Smooth muscle cell (in vitro differentiated cells): ENCODE measurements around the gene STAT3. TPM values are rescaled to one million over a fixed set of nuclear protein-coding genes. Genes with fewer than 3 reads are reported as not detected.
"Not testable (repeated sequence)": the region's sequence is repeated elsewhere in the genome, so short reads cannot be mapped to it uniquely, and the experiment has no call there.

Experiments
- DNase-seq: peaks from one replicate; lab custom pipeline; 2025; ENCODE audit not compliant: unreplicated experiment; lab: John Stamatoyannopoulos, UW
- H2AFZ ChIP-seq: fragments of 200-600 bp; sonication (generic); 2 replicates; pipeline ENCODE4 v1.6.0; 2016; ENCODE audit warnings: antibody characterized with exemption, low read depth, mild to moderate bottlenecking
- H3F3A ChIP-seq: fragments of 200-600 bp; sonication (generic); 2 replicates; pipeline ENCODE4 v1.6.0; 2017; ENCODE audit warnings: antibody characterized with exemption, low read depth
- H3K27ac ChIP-seq: fragments of 200-600 bp; sonication (generic); 2 replicates; pipeline ENCODE4 v1.5.1; 2016; ENCODE audit warnings: low read depth, mild to moderate bottlenecking
- H3K27me3 ChIP-seq: fragments of 200-600 bp; sonication (generic); 2 replicates; pipeline ENCODE4 v1.6.1; 2016; ENCODE audit warnings: low read depth, mild to moderate bottlenecking
- H3K36me3 ChIP-seq: fragments of 200-600 bp; sonication (generic); 2 replicates; pipeline ENCODE4 v1.5.1; 2016; ENCODE audit warnings: low read depth
- H3K4me1 ChIP-seq: fragments of 200-600 bp; sonication (generic); 2 replicates; pipeline ENCODE4 v1.5.1; 2016; ENCODE audit warnings: low read depth
- H3K4me2 ChIP-seq: fragments of 200-600 bp; sonication (generic); 2 replicates; pipeline ENCODE4 v1.6.0; 2016; ENCODE audit warnings: mild to moderate bottlenecking
- H3K4me3 ChIP-seq: fragments of 200-600 bp; sonication (generic); 2 replicates; pipeline ENCODE4 v1.5.1; 2016; ENCODE audit warnings: mild to moderate bottlenecking
- H3K79me2 ChIP-seq: fragments of 200-600 bp; sonication (generic); 2 replicates; pipeline ENCODE4 v1.6.0; 2016; ENCODE audit warnings: low read depth, mild to moderate bottlenecking
- H3K9ac ChIP-seq: fragments of 200-600 bp; sonication (generic); 2 replicates; pipeline ENCODE4 v1.6.0; 2016; ENCODE audit warnings: low read depth
- H3K9me3 ChIP-seq: fragments of 200-600 bp; sonication (generic); replicated peaks from 2 replicates; pipeline ENCODE4 v1.5.1; 2016; ENCODE audit warnings: low read depth
- H4K20me1 ChIP-seq: fragments of 200-600 bp; sonication (generic); 2 replicates; pipeline ENCODE4 v1.6.0; 2016; ENCODE audit warnings: low read depth
- WGBS: methylation state at CpG from one replicate; pipeline ENCODE4 v1.1.7; 2016; ENCODE audit warnings: low lambda C conversion rate; 5-methylcytosine and 5-hydroxymethylcytosine counted together
- polyA plus RNA-seq: library from polyadenylated mRNA; unstranded; fragments of >200 nt; fragmentation: Nextera tagmentation; extraction: Ambion mirVana; gene quantifications from 2 replicates; pipeline ENCODE4 v1.2.1, GENCODE V29; 2016
- total RNA-seq: library from RNA; depleted of rRNA; stranded (reverse); fragments of >200 nt; gene quantifications from 2 replicates; pipeline ENCODE4 v1.2.3, GENCODE V29; 2014
- TF ChIP-seq, protein P1 (sequence below): fragments of 200-600 bp; sonication (generic); IDR thresholded peaks from 2 replicates; pipeline ENCODE4 v1.5.1; 2017; ENCODE audit warnings: borderline replicate concordance, mild to moderate bottlenecking, antibody characterized with exemption; ENCODE audit not compliant: insufficient read depth, poor library complexity, severe bottlenecking

STAT3 gene
- total and polyA plus RNA-seq, 2 experiments from 2014 or later = 85.6 to 87.7 TPM

DNA sequence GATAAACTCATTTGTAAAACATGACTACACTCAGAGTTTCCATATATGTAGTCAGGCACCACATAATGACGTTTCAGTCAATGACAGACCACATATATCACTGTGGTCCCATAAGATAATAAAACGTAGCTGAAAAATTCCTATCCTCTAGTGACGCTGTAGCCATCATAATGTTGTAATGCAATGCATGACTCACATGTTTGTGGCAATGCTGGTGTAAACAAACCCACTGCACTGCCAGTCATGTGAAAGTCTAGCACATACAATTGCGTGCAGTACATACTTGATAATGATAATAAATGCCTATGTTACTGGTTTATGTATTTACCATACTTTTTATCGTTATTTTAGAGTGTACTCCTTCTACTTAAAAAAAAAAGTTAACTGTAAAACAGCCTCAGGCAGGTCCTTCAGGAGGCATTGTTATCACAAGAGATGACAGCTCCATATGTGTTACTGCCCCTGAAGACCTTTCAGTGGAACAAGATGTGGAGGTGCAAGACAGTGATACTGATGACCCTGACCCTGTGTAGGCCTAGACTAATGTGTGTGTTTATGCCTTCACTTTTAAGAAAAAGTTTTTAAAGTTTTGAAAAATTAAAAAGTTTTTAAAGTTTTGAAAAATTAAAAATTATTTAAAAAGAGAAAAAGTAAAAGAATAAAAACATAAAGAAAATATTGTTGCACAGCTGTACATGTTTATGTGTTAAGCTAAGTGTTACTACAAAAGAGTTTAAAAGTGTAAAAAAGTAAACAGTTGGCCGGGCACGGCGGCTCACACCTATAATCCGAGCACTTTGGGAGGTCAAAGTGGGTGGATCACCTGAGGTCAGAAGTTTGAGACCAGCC is 121.1 kb downstream of the STAT3 start:
- Histone ChIP-seq H3K27me3 (no peaks in the 10 kb centered on the region), H3K9ac (peak overlapping the region; percentile 83), H3K36me3 (no peaks in the 10 kb centered on the region), H3K79me2 (peaks cover 70% of the 10 kb centered on the region), H3F3A (no peaks in the 10 kb centered on the region), H2AFZ (no peak overlapping the region), H3K4me3 (no peak overlapping the region), H3K27ac (peak overlapping the region; percentile 93), H3K9me3 (no peaks in the 10 kb centered on the region), H3K4me1 (no peaks in the 10 kb centered on the region), H3K4me2 (peak overlapping the region; percentile 20), H4K20me1 (peaks cover 25% of the 10 kb centered on the region)
- no peak for DNase-seq
- 54% methylated on average over 9 of the region's 9 CpGs for WGBS
- TF ChIP-seq, protein P1, sequence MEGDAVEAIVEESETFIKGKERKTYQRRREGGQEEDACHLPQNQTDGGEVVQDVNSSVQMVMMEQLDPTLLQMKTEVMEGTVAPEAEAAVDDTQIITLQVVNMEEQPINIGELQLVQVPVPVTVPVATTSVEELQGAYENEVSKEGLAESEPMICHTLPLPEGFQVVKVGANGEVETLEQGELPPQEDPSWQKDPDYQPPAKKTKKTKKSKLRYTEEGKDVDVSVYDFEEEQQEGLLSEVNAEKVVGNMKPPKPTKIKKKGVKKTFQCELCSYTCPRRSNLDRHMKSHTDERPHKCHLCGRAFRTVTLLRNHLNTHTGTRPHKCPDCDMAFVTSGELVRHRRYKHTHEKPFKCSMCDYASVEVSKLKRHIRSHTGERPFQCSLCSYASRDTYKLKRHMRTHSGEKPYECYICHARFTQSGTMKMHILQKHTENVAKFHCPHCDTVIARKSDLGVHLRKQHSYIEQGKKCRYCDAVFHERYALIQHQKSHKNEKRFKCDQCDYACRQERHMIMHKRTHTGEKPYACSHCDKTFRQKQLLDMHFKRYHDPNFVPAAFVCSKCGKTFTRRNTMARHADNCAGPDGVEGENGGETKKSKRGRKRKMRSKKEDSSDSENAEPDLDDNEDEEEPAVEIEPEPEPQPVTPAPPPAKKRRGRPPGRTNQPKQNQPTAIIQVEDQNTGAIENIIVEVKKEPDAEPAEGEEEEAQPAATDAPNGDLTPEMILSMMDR = no peak

GRCh38 chr17:42266462-42266861 is 121.8 kb downstream of the STAT3 start:
- TF ChIP-seq, protein P1 = no peak
- Histone ChIP-seq H3K4me2 (peak overlapping the region; percentile 12), H3K27ac (peak overlapping the region; percentile 93), H3K9ac (peak overlapping the region; percentile 76), H3K4me1 (no peaks in the 10 kb centered on the region), H3K79me2 (peaks cover 70% of the 10 kb centered on the region), H2AFZ (no peak overlapping the region), H3K9me3 (no peaks in the 10 kb centered on the region), H3K4me3 (no peak overlapping the region), H4K20me1 (peaks cover 21% of the 10 kb centered on the region), H3K27me3 (no peaks in the 10 kb centered on the region), H3K36me3 (no peaks in the 10 kb centered on the region), H3F3A (no peaks in the 10 kb centered on the region)
- no peak for DNase-seq
- WGBS = 87% methylated on average over 2 of the region's 2 CpGs

DNA sequence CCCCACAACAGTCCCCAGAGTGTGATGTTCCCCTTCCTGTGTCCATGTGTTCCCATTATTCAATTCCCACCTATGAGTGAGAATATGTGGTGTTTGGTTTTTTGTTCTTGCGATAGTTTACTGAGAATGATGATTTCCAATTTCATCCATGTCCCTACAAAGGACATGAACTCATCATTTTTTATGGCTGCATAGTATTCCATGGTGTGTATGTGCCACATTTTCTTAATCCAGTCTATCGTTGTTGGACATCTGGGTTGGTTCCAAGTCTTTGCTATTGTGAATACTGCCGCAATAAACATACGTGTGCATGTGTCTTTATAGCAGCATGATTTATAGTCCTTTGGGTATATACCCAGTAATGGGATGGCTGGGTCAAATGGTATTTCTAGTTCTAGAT is 123.9 kb downstream of the STAT3 start:
- not testable (repeated sequence) for H3K27ac ChIP-seq, H2AFZ ChIP-seq
- WGBS = 88% methylated on average over 4 of the region's 4 CpGs

More for the DNA sequence above, 123.9 kb downstream of the STAT3 start:
- not testable (repeated sequence) for H3K4me3 ChIP-seq, H3K27me3 ChIP-seq, H3F3A ChIP-seq, DNase-seq, H3K9ac ChIP-seq, H3K36me3 ChIP-seq, H3K9me3 ChIP-seq, H3K4me2 ChIP-seq, H3K4me1 ChIP-seq
- Histone ChIP-seq H4K20me1 (peaks cover 25% of the 10 kb centered on the region), H3K79me2 (peaks cover 67% of the 10 kb centered on the region)

Other genes starting within 250 kb of the STAT3 start
- 92.8 and 113 TPM in 2 replicates for gene RAB5C, start 233.5 kb downstream of the STAT3 start, total RNA-seq
- gene RAB5C, start 233.5 kb downstream of the STAT3 start, polyA plus RNA-seq = 152 and 158 TPM in 2 replicates
- not detected in 2 replicates for gene KCNH4, start 207.3 kb downstream of the STAT3 start, total RNA-seq
- not detected in 2 replicates for gene KCNH4, start 207.3 kb downstream of the STAT3 start, polyA plus RNA-seq
- gene HCRT, start 203.0 kb downstream of the STAT3 start, total RNA-seq = not detected in 2 replicates
- not detected in 2 replicates for gene HCRT, start 203.0 kb downstream of the STAT3 start, polyA plus RNA-seq
- gene GHDC, start 193.9 kb downstream of the STAT3 start, total RNA-seq = 0.76 and 11.5 TPM in 2 replicates
- 4.8 and 6.0 TPM in 2 replicates for gene GHDC, start 193.9 kb downstream of the STAT3 start, polyA plus RNA-seq
- 10.7 and 29.3 TPM in 2 replicates for gene STAT5B, start 112.1 kb downstream of the STAT3 start, total RNA-seq
- 12.4 and 15.0 TPM in 2 replicates for gene STAT5B, start 112.1 kb downstream of the STAT3 start, polyA plus RNA-seq
- 1.7 and 2.6 TPM in 2 replicates for gene STAT5A, start 99.9 kb downstream of the STAT3 start, total RNA-seq
- 3.2 and 6.3 TPM in 2 replicates for gene STAT5A, start 99.9 kb downstream of the STAT3 start, polyA plus RNA-seq
- 116 and 117 TPM in 2 replicates for gene CAVIN1, start 34.8 kb upstream of the STAT3 start, total RNA-seq
- gene CAVIN1, start 34.8 kb upstream of the STAT3 start, polyA plus RNA-seq = 237 and 255 TPM in 2 replicates
- gene ATP6V0A1, start 70.4 kb upstream of the STAT3 start, total RNA-seq = 31.9 and 54.7 TPM in 2 replicates
- gene ATP6V0A1, start 70.4 kb upstream of the STAT3 start, polyA plus RNA-seq = 27.3 and 34.0 TPM in 2 replicates
- gene NAGLU, start 147.8 kb upstream of the STAT3 start, total RNA-seq = 23.0 and 27.2 TPM in 2 replicates
- 39.9 and 51.6 TPM in 2 replicates for gene NAGLU, start 147.8 kb upstream of the STAT3 start, polyA plus RNA-seq
- gene HSD17B1, start 164.5 kb upstream of the STAT3 start, total RNA-seq = 0.40 TPM in 1 of 2 replicates, not detected in the other
- gene HSD17B1, start 164.5 kb upstream of the STAT3 start, polyA plus RNA-seq = 3.3 and 3.5 TPM in 2 replicates
- 16.0 and 23.2 TPM in 2 replicates for gene COASY, start 173.7 kb upstream of the STAT3 start, total RNA-seq
- 65.0 and 68.2 TPM in 2 replicates for gene COASY, start 173.7 kb upstream of the STAT3 start, polyA plus RNA-seq
- gene MLX, start 178.7 kb upstream of the STAT3 start, total RNA-seq = 21.6 and 30.1 TPM in 2 replicates
- gene MLX, start 178.7 kb upstream of the STAT3 start, polyA plus RNA-seq = 21.1 and 26.4 TPM in 2 replicates
- gene PSMC3IP, start 189.3 kb upstream of the STAT3 start, total RNA-seq = 5.2 and 5.3 TPM in 2 replicates
- 7.7 and 10.0 TPM in 2 replicates for gene PSMC3IP, start 189.3 kb upstream of the STAT3 start, polyA plus RNA-seq
- 40.4 and 67.8 TPM in 2 replicates for gene RETREG3, start 220.9 kb upstream of the STAT3 start, total RNA-seq
- gene RETREG3, start 220.9 kb upstream of the STAT3 start, polyA plus RNA-seq = 32.6 and 34.1 TPM in 2 replicates
- 31.6 and 38.7 TPM in 2 replicates for gene TUBG1, start 221.2 kb upstream of the STAT3 start, total RNA-seq
- 91.2 and 102 TPM in 2 replicates for gene TUBG1, start 221.2 kb upstream of the STAT3 start, polyA plus RNA-seq